Transverse colon (tissue), 4 donors: ENCODE measurements around the gene EME2. TPM values are rescaled to one million over a fixed set of nuclear protein-coding genes. Genes with fewer than 3 reads are reported as not detected.

Experiments used
- DNase-seq: peaks from one replicate; pipeline ENCODE4 v3.0.0-alpha.2; 2019
- H3K27ac ChIP-seq, 4 donors: fragments of 200-600 bp; sonication (generic); 2 replicates each; pipeline ENCODE4 v1.5.1; 2016 to 2018; ENCODE audit warnings: inconsistent platforms in 4 of 4
- H3K27me3 ChIP-seq: fragments of 200-600 bp; sonication (generic); 2 replicates; pipeline ENCODE4 v1.5.1; 2017; ENCODE audit warnings: inconsistent platforms
- H3K36me3 ChIP-seq, 4 donors: fragments of 200-600 bp; sonication (generic); 2 replicates each; pipeline ENCODE4 v1.5.1; 2017 to 2019; ENCODE audit warnings: inconsistent platforms in 4 of 4
- H3K4me1 ChIP-seq, 4 donors: fragments of 200-600 bp; sonication (generic); 2 replicates each; pipeline ENCODE4 v1.5.1; 2017 to 2020; ENCODE audit warnings: inconsistent platforms in 4 of 4
- H3K4me3 ChIP-seq, 4 donors: fragments of 200-600 bp; sonication (generic); 1 replicate in 1 of 4; 2 replicates in 3 of 4; pipeline versions ENCODE4 v1.5.1 to v1.6.1; 2017 to 2019; ENCODE audit warnings: inconsistent platforms in 4 of 4
- H3K9me3 ChIP-seq, 2 donors: fragments of 200-600 bp; sonication (generic); 2 replicates each; pipeline ENCODE4 v1.5.1; 2017 to 2019; ENCODE audit warnings: inconsistent platforms in 2 of 2
- CTCF ChIP-seq, 5 experiments: fragments of 200-600 bp in 3 of 5; fragments of 450-650 bp in 2 of 5; sonication (generic) in 3 of 5; IDR thresholded peaks; 1 replicate in 2 of 5; 2 replicates in 3 of 5; pipeline ENCODE4 v1.5.1; 2016 to 2017; ENCODE audit warnings: antibody characterized with exemption in 5 of 5, inconsistent platforms in 3 of 5, mild to moderate bottlenecking in 2 of 5, moderate library complexity in 1 of 5
- EP300 ChIP-seq: sonication (generic); formaldehyde crosslinking; IDR thresholded peaks from one replicate; pipeline ENCODE4 v1.6.1; 2017; ENCODE audit warnings: antibody characterized with exemption, low read depth
- POLR2A ChIP-seq: fragments of 450-650 bp; IDR thresholded peaks from one replicate; pipeline ENCODE4 v1.6.1; 2016; ENCODE audit warnings: antibody characterized with exemption, mild to moderate bottlenecking, moderate library complexity
- POLR2AphosphoS5 ChIP-seq, 3 donors: sonication (generic); formaldehyde crosslinking; IDR thresholded peaks; one replicate each; pipeline ENCODE4 v1.6.1; 2016; ENCODE audit warnings: antibody characterized with exemption in 3 of 3
- WGBS, 2 donors: methylation state at CpG; one replicate each; pipeline ENCODE4 v1.1.5; 2018; ENCODE audit warnings: low coverage in 1 of 2; 5-methylcytosine and 5-hydroxymethylcytosine counted together
- in situ Hi-C, 4 donors: fragments of 200-750 bp; cut with MboI; loops; one replicate each; pipeline versions ENCODE4 v1.15.0 to v1.15.1; 2017; ENCODE audit warnings: low sequenced_read_pairs in 3 of 4, low pct_ligation_motif_present in 1 of 4, low pct_unique_long_range_greater_than_20kb in 1 of 4
- intact Hi-C: fragments of 100-400 bp; cut with DNase I; formaldehyde crosslinking; loops from one replicate; pipeline ENCODE4 v1.15.1; 2023; ENCODE audit warnings: low total_unique reads
- total RNA-seq, 4 donors: library from RNA; depleted of rRNA; stranded (reverse); fragments of >200 nt; gene quantifications; one replicate each; pipeline ENCODE4 v1.1.0, GENCODE V29; 2016

The EME2 gene
- total RNA-seq, 4 donors from 2014 or later: 23.6 to 173 (median 45.4) TPM

DNA sequence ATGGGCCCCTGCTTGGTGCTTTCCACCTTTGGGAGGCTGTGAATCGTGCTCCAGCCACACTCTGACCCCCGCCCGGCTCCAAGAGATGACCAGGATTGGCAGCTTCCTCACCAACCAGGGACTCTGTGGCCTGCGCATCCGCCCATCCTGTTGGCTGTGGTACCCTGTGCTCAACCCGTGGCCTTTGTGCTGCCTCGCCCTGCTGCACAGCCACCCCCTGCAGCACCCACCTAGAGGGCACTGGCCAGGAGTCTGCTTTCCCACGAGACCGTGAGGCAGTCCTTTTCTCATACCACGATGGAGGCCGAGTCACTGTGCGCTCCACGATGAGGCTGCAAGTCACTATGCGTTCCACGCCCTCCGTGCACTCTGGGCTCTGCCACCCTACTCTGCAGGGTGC lies 20.7 kb upstream of the EME2 start:
- peaks cover 0 to 4% (median 2%) of the 10 kb centered on the region in 4 donors for H3K4me1 ChIP-seq
- 96% methylated on average over 16 of the region's 16 CpGs; no CpG with 5 or more reads in 1 of the 2 donors for WGBS, 2 donors
- in situ Hi-C loops: no loop called here
- TF ChIP-seq EP300 (no peak), POLR2AphosphoS5 (IDR thresholded peaks at IDR 0.05) (no peak), POLR2A (no peak), CTCF (IDR thresholded peaks at IDR 0.05) (no peak)
- no peaks in the 10 kb centered on the region for H3K9me3 ChIP-seq
- intact Hi-C loops: no loop called here
- H3K36me3 ChIP-seq: peaks cover 0 to 23% (median 12%) of the 10 kb centered on the region in 4 donors
- no peak overlapping the region for H3K4me3 ChIP-seq
- DNase-seq: no peak
- no peaks in the 10 kb centered on the region for H3K27me3 ChIP-seq
- H3K27ac ChIP-seq: no peak overlapping the region

- no peak overlapping the region for H3K27ac ChIP-seq
- in situ Hi-C loops: no loop called here
- peaks cover 0 to 23% (median 10%) of the 10 kb centered on the region in 4 donors for H3K36me3 ChIP-seq
- intact Hi-C loops: no loop called here
- TF ChIP-seq EP300: no peak
- TF ChIP-seq POLR2A: no peak
- no peak for TF ChIP-seq CTCF (IDR thresholded peaks at IDR 0.05)
- no peak for TF ChIP-seq POLR2AphosphoS5 (IDR thresholded peaks at IDR 0.05)
- no peak for DNase-seq
- WGBS, 2 donors: 94 to 100% methylated on average over 5 to 14 of the region's 14 CpGs
- H3K4me1 ChIP-seq: peaks cover 4 to 13% (median 9%) of the 10 kb centered on the region in 4 donors
- no peaks in the 10 kb centered on the region for H3K27me3 ChIP-seq
- no peak overlapping the region for H3K4me3 ChIP-seq
- no peaks in the 10 kb centered on the region for H3K9me3 ChIP-seq
Observed at GRCh38 chr16:1752853-1753252, 19.8 kb upstream of the EME2 start.

DNA sequence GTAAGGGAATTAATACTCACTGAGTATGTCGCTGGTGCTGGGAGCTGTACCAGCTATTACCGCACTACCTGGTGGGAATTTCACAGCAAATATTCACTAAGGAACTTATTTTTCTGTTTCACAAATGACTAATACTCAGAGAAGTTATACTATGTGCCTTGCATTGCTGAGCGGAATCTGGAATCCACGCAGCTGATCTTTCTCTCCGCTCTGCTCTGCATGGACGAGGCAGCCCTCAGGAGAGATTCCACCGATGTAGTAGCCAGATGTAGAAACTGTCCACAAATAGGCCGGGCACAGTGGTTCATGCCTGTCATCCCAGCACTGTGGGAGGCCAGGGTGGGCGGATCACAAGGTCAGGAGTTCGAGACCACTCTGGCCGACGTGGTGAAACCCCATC lies 18.4 kb upstream of the EME2 start:
- H3K27me3 ChIP-seq: no peaks in the 10 kb centered on the region
- in situ Hi-C loops: no loop called here
- no peaks in the 10 kb centered on the region for H3K9me3 ChIP-seq
- H3K4me1 ChIP-seq: peaks cover 7 to 19% (median 13%) of the 10 kb centered on the region in 4 donors
- intact Hi-C loops: no loop called here
- no peak overlapping the region for H3K4me3 ChIP-seq
- no peak for DNase-seq
- TF ChIP-seq POLR2A: no peak
- TF ChIP-seq POLR2AphosphoS5 (IDR thresholded peaks at IDR 0.05): no peak
- no peak for TF ChIP-seq CTCF (IDR thresholded peaks at IDR 0.05)
- TF ChIP-seq EP300: no peak
- no peak overlapping the region for H3K27ac ChIP-seq
- WGBS, 2 donors: 94 to 99% methylated on average over 3 to 12 of the region's 12 CpGs
- H3K36me3 ChIP-seq: peaks cover 0 to 20% (median 8%) of the 10 kb centered on the region in 4 donors

DNA sequence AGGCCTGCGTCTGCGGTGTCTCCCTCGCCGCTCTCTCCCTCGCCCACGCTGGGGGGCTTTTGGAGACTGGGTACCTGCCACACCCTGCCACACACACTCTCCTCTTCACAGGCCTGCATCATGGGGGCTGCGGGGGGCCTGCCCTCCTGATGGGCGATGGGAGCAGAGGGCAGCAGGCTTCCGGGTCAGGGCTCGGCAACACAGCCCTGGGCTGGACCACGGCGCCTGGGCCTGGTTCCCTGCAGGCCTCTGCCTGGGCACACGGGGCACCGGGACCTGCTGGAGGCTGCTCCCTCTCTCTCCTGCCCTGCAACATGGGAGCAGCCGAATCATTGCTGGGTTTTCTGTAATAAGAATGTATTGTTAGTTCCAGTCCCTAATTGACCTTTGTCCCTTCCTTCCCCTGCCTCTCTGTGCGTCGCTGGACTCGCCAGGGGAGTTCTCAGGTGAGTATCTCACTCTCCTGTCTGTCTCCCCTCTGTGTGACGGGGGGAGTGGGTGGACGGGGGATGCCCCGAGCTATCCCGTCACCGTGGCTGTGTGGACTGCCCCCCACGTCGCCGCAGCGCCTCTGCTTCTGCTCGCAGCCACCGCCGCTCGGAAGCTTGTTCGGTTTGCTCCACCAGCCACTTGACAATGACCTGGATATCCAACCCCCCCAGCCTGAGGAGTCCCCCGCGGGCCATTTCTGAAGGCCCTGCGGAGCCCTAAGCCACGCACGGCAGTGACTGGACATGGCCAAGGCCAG lies 14.7 kb upstream of the EME2 start:
- no peak for TF ChIP-seq EP300
- no peak for TF ChIP-seq CTCF (IDR thresholded peaks at IDR 0.05)
- TF ChIP-seq POLR2AphosphoS5 (IDR thresholded peaks at IDR 0.05): peak in 2 of 3 donors; percentile 31 to 46
- no peak for TF ChIP-seq POLR2A
- H3K4me3 ChIP-seq: peak overlapping the region in 2 of 4 donors; percentile 7 to 13
- 53 to 73% methylated on average over 6 to 37 of the region's 37 CpGs for WGBS, 2 donors
- in situ Hi-C loops (no loop called here), intact Hi-C loops (no loop called here)
- H3K9me3 ChIP-seq: no peaks in the 10 kb centered on the region
- peaks cover 0 to 7% (median 1%) of the 10 kb centered on the region in 4 donors for H3K36me3 ChIP-seq
- DNase-seq: peak; percentile 64
- peaks cover 7 to 19% (median 13%) of the 10 kb centered on the region in 4 donors for H3K4me1 ChIP-seq
- H3K27me3 ChIP-seq: no peaks in the 10 kb centered on the region
- peak overlapping the region; percentile 75 to 85 (median 78) for H3K27ac ChIP-seq
